Fibroblast of upper back skin (primary cell): ENCODE results near the gene SLC31A1.

Source experiments
- DNase-seq: peaks from one replicate; pipeline ENCODE4 v3.0.0-alpha.2; 2013

SLC31A1 gene

DNA sequence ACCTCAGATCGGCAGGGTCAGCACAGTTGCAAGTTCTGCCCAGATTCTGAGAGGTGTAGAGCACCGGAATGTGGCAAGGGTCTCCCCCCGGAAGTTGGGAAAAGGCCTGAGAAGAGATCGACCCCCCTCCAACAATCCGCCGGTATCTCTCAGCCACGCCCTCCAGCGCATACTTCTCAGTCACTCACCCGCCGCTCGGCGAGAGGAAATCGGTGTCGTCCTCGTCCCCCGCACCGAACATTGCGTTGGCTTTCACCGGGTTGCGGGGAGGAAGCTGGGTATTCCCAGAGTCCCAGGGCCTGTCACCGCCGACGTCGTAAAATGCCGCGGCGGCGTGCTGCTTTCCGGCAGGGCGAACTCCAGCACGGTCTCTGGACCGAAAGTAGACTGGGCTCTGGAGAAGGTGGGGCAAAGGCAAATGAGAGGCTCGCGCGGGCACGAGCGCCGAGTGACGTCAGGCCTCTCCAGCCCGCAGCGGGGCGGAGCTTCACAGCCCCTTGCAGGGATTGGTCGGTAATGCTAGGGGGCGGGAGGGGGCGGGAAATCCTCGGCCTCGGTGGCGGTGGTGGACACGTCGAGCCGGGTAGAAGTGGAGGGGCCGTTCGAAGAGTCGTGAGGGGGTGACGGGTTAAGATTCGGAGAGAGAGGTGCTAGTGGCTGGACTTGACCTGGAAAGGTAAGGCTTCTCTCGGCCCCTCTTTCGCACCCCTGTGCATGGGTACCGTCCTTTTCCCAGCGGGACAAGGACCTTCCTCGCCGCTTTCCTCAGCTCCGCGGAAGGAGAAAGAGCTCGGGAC is at the start of gene SLC31A1, which contains the start of gene FKBP15:
Gene SLC31A1 (plus strand): TSS at position 542 of the 797 bp plus-strand sequence. CDS start 34,605 bp downstream, outside the sequence.
Gene FKBP15 (minus strand): TSS at position 275 of the 797 bp plus-strand sequence. CDS start 34 bp downstream, at position 241.
- DNase-seq: peak; percentile 98

DNA sequence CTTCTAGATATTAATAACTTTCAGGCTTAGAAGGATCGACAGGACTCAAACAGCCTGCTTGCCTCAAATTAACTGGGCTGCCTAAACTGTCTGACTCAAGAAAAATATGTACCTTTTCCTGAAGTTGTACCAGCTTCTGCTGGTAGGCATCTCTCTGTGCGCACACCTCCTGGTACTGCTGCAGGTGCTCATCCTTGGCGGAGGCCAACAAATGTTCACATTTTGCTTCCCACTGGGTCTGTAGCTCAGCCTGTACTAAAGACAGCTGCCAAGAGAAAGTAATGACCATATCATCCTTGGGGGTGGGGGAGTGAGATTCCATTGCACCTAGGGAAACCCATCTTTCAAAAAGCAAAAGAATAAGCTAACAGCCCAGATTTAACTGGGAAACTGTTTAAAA is 48.0 kb upstream of the SLC31A1 start:
- DNase-seq: no peak

DNA sequence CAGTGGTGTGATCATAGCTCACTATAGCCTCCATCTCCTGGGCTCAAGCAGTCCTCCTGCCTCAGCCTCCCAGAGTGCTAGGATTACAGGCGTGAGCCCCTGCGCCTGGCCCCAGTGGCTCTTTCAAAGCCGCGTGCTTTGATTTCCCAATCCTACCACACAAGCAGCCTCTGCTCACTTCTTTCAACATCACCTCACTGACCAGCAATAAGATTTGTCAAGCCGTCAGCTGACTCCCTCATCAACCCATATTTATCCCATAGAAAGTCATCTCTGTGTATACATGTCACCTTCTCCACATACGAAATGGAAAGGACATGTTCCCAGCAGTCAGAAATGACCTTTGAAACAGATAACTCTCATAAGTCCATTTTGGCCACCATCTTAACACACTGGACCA is 44.5 kb upstream of the SLC31A1 start:
- DNase-seq: no peak

DNA sequence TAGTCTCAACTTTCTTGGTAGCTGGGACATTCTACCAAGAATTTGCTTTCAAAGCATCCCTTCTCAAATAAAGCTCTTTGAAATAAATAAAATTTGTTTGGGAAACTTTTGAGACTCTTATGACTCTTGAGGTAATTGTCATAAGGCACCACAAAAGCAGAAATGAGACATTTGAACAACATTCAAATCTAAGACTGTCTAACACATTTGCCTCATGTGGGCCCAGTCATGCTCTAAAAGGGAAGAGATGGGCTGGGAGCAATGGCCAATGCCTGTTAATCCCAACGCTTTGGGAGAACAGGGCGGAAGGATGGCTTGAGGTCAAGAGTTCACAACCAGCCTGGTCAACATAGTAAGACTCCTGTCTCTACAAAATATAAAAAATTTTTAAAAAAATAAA is 44.1 kb upstream of the SLC31A1 start:
- DNase-seq: no peak

DNA sequence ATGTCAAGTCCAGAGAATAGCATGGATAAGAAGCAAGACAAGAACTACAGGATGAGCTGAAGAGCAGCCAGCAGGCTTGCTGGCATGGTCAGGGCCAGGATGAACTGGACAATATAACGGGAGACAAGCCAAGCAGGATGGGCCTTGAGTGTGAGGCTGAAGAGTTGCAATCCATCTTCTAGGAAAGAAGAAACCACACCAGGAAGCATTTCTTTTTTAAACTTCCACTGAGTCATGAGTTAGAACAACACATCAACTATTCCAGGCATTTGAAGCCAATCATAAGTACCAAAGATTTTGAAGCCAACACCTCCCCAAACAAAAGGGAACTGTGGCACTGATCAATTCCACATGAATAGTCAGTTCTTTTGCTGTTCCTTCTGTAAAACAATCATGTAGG is 43.3 kb upstream of the SLC31A1 start:
- peak; percentile 42 for DNase-seq

DNA sequence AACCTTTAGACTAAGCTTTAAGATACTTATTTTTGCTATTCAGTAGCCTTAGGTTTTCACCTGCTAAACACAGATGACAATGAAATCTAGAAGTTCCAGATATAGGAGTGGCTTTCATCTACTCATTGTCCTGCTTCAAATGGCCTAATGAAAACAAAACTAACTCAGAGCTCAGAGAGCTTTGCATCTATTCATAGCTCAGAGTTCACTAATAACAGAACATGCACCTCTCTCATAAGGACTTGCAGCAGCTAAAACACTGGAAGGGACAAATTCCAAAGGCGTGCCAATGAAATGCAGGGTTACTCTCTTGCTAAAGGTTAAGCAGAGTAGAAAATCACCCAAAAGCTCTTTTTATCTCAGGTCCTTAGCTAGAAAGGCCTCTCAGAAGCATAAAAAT is 41.5 kb upstream of the SLC31A1 start:
- DNase-seq: no peak

DNA sequence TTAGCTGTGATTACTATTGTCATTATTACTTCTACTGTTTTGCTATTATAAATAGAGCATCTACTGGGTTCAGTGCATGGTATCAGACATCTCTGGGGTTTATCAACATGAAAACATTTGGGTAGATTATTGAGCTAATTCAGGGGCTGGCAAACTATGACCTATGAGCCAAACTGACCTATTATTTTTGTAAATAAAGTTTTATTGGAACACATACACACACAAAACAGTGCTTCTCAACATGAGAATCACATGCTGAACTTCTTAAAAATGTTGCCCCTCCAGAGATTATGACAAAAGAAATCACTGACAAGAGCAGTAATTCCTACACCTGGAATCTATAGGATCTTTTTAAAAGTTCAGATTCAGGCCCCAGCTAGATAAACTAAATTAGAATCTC is 40.2 kb upstream of the SLC31A1 start:
- no peak for DNase-seq

DNA sequence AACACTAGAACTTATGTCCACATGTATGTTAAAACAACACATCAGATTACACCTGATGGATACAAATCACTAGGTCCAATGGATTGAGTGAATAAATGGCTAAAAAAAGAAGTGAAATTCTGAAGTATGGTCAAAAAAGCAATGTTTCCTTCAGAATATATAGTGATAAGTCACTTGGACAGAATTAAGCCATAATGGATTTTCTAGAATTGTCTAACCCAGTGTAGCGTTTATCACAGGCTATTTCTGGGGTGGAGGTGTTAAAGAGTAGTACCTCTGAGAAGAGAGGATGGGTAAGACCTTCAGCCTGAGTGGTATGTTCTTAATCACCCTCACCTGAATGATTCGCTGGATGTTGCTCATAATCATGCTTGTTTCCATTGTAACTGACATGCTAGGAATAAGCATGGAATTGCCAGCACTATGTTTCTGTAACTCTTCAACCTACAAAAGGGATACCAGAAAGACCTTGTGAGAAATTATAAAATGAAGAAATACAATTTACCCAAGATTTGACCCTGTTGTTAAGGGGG is 37.3 kb upstream of the SLC31A1 start:
- no peak for DNase-seq

DNA sequence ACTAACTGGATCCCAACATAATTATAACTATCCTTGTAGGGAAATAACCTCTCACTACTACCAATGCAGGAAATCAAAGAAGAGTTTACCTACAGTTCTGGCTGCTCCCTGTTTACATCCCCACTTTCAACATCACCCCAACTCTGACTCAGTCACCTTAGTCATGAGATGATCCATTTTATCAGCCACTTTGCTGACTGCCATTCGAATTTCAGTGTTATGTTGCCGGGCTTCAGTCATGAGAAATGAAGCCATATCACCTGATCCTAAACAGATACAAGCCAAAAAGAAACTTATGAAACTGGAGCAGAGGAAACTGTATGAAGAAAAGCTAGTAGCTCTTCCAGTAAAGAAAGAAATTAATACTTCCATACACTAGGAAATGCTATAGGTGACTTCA is 36.8 kb upstream of the SLC31A1 start:
- DNase-seq: no peak

DNA sequence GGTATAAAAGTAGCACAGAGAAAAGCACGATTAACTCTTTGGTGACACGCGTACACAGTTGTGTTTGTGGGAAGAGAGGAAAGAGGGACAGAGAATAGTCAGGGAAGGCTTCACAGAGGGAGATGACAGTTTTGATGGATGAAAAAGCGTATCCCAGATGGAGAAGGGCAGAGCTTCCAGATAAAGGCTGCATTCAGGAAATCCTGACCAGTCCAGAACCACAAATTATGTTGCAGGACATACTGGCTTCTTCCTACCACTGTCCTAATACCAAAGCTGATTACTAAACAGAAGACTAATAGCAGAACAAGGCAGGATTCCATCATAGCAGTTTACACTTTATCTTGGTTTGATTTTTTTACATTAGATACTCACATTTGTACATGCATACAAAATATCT is 36.1 kb upstream of the SLC31A1 start:
- no peak for DNase-seq

DNA sequence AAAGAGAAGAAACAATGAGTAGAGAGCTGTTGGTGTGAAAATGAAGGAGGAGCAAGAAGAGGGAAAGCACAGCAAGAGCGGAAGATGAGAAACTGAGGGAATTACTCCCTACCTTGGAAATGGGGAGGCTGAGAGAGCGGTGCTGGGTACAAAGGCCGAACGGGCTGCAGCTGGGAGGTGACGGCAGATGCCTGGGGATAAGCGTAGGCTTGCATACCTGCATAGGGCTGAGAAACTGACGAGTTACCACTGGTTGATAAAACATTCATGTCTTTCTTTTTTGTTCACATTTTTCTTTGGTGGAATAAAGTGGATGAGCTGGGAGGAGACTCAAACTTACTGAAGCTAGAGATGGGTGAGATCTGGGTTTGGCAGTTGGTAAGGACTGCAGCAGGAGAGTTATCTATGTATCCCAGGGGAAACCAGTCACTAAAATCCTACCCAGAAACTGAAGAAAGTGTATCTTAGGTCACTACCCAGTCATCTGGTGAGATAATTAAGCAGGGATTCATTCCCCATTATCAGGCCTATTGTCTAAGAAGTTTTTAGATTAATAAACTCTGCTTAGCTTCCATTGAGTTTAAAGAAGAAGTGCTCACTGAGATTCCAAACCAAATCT is 35.1 kb upstream of the SLC31A1 start:
- no peak for DNase-seq

DNA sequence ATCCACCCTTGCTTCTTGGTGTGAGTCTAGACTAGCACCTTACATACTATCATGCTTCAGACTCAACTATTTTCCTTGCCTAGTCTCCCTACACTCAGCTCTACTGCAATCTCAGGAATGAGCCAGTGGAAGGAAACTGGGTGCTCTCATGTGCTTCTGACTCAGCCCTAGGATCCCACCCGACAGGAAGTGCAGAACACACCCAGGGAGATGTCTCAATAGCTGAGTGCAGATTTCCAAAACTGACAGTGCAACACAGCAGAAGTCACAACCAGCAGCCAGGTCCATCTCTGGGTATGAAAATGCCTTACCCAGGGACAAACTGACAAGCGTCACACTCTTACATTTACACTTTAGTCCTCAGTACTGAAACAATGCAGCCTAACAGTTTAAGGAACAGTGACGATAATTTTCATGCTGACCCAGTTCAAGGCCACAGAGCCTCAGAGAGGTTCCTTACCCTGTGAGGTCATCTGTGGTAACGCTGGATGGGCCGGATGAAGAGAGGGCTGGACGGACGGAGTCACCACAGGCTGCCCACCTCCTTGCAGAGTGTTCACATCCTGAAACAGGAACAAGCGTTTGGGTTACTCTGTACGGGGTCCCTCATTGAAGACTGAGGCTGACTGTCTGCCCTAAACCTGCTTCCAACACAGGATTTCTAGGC is 33.3 kb upstream of the SLC31A1 start:
- peak; percentile 81 for DNase-seq

DNA sequence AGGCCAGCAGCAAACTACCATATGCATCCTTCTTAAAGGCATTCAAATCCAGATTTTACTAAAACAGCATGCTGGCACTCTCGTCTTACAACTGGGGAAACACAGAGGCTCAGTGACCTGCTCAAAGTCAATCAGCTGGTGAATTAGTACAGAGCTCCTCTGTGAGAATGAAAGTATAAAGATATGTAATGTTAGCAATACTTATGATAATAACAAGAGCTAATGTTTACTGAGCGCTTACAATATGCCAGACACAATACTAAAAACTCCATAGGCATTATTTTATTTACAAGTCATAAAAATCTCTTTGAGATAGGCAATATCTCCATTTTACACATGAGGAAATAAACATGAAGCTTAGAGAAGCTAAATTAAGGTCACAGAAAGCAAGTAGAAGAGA is 28.9 kb upstream of the SLC31A1 start:
- DNase-seq: no peak

DNA sequence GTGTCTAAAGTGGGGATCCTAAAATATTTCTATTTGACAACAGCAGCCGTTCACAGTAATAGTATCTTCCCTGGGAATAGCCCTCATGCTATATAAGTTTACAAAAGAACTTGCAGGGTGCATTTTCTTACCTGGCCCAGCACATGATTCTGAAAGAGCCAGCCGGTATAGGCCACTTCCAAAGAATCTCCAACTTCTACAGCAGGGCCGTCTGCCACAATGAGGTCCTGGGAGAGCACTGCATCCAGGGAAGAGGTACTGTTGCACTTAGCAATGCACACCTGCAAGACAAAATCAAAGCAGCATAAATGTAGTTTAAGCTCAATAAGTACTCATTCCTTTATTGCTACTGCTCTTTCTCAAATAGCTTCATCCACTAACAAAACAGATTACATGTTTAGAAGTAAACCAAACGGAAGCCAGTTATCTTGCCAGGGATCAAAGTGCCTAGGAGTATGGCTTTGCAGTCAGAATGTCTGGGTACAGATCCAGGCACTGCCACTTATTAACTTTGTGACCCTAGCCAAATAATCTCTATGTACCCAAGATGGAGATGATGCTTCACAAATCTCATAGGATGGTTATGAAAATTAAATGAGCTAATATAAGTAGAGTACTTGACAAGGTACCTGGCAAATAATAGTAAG is 21.5 kb upstream of the SLC31A1 start:
- DNase-seq: no peak

DNA sequence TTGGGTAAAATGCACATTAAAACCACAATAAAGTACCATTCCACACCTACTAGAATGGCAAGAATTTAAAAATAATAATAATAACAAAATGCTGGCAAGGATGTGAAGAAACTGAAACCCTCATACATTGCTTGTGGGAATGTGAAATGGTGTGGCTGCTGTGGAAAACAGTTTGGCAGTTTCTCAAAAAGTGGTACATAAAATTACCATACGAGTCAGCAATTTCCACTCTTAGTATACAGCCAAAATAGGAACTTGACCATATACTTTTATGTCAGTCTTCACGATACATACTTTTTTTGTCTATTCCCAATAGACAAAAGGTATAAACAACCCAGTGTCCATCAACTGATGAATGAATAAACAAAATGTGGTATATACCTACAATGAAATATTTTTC is 15.9 kb upstream of the SLC31A1 start:
- DNase-seq: no peak

DNA sequence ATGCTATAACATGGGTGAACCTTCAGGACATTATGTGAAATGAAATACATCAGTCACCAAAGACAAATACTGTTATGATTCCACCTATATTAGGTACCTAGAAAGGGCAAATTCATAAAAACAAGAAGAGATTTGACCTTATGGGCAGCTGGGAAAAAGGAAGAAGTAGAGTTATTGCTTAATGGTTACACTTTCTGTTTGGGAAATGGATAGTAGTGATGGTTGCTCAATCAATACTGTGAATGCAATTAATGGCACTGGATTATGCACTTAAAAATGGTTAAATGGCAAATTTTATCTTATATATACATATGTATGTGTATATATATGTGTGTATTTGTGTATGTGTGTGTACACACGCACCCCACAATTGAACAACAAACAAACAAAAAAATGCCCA is 15.5 kb upstream of the SLC31A1 start:
- no peak for DNase-seq

DNA sequence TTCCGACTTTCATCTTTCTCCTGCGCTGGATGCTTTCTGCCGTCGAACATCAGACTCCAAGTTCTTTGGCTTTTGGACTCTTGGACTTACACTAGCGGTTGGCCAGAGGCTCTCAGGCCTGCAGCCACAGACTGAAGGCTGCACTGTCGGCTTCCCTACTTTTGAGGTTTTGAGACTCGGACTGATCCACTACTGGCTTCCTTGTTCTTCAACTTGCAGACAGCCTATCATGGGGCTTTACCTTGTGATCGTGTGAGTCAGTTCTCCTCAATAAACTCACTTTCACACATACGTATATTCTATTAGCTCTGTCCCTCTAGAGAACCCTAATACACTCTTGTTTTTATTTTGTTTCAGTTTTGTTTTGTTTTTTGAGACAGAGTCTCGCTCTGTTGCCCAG is 10.5 kb upstream of the SLC31A1 start:
- DNase-seq: no peak

DNA sequence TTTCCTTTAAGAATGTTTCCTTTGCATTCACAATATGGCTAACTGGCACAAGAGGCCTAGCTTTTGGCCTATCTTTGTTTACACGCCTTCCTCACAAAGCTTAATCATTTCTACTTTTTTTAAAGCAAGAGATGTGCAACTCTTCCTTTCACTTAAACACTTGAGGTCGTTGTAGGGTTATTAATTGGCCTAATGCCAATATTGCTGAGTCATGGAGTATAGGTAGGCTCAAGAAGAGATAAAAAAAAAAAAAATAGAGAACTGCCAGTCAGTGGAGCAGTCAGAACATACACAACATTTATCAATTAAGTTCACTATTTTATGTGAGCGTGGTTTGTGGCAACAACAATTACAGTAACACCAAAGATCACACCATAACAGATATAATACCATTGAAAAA is 6.2 kb upstream of the SLC31A1 start:
- peak; percentile 21 for DNase-seq

DNA sequence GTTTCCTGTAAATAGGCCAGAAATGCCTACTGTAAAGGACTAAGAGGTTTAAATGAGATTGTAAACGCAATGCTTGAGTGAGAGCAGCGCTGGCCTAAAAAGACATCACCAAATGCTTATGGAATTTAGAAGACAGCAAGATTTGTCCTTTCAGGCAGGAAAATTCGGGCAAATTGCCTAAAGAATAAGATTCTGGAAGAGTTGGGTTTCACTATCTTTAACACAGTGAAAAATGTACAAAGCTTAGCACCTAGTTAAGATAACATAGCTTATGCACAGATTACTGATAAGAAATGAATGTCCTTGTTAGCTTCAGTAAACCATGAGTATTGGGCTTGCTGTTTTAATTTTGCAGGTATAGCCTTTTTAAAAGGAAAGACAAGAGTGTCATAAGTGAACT is 4.9 kb upstream of the SLC31A1 start:
- no peak for DNase-seq

DNA sequence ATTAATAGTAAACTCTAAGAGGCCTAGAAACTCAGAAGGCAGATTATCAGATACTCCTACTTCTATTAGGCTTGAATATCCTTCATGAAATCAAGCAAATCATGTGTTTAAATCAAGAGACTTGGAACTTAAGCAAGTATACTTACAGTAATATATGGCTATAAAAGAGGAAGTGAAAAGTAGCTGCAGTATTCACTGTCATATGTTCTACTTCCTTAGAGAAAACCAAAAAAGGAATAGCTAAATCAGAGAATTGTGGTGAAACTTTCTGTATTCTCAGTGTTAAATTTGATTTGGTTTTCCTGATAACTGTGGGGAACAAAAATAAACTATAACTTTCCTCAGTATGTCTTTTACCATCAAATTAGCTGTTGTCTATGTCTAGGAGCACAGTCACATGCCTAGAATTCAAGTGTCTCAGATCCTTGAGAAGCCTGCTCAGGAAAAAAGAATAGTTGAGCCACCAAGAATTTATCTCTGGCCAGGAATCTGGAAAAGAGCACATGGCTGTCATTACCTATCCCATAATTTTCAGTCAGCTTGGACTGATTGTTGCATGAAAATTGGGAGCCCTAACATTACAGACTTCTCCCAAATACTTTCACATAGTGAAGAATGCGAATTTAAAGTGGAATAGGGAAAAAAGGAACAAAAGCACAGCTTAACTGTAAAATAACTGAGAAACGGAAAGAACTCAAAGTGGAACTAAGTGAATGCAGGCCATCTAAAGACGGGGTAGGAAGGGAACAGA is 2.0 kb upstream of the SLC31A1 start:
- no peak for DNase-seq

DNA sequence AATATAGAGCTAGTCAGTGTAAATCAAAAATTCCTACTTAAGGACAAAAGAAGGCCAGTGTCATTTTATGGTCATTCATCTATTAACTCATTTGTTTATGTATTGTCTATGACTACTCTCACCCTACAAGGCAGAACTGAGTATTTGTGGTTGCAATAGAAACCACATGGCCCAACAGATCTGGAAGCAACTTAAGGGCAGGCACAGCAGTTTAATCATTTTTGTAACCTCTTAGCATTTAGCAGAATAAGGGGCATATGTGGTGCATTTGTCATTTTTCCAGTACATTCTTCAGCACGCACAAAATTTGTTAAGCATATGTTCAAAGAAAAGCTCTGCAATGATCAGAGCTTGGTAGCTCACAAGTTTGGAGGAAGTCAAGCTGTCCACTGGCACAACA is 1.4 kb upstream of the SLC31A1 start:
- DNase-seq: peak; percentile 57

DNA sequence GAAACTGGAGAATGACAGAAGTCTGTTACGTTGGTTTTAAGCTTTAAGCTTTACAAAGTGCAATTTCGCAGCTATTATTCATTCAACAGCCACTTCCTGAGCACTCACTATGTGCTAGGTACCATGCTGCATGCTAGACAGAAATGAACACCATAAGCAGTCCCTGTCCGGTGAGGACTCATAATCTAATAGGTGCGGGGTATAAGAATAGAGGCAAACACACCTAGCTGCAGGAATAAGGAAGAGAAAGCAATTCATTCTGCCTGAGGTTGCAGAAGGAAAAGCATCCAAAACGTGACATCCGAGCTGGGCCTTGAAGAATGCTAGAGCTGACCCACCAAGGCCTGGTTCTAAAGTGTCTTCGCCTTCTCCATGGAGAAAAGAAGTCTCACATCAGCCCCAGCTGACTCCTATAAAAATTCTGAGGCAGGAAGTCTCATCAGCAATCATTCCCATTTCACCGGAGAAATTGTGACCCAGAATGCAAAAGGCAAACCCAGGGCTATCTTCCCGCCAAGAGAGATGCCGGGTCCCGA is 809 bp upstream of the SLC31A1 start:
- DNase-seq: no peak
